ENCODE measurements around the gene FYB1.

FYB1 gene

DNA sequence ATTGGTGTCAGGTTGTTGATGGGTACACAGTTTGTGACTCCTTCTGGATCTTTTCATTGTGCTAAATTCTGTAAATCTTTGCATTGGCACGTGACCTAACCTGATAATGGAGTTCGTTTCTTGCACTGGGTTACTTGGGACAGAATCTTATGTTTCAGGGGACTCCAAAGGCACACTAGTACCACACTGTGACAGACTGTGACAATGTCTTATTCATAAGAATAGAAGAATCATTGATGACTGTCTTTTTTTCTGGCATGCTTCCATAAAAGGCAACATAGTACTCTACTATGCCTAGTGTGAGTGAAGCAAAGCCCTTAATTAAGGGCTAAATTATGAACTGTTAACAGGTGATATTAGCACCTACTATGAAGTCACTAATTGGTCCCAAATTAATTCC is 109.8 kb downstream of the FYB1 start:
- Histone ChIP-seq H3K23ac (ENCODE audit: low read length in 2 of 2) (no peak overlapping the region), H3K14ac (ENCODE audit: low read length in 2 of 2) (no peak overlapping the region), H3K79me1 (replicated peaks; ENCODE audit: low read length, poor library complexity, severe bottlenecking) (no peaks in the 10 kb centered on the region), H3K9me3 (ENCODE audit: control insufficient read depth, low read length) (no peaks in the 10 kb centered on the region), H3K4me3 (ENCODE audit: insufficient read depth in 1 of 2, low read depth in 1 of 2, low read length in 2 of 2) (no peak overlapping the region), H2AK5ac (ENCODE audit: low read length, severe bottlenecking) (no peak overlapping the region), H2AFZ (ENCODE audit: low read depth, low read length) (no peak overlapping the region), H3K36me3 (ENCODE audit: control insufficient read depth in 1 of 2, insufficient read depth in 2 of 2, low read depth in 1 of 2, low read length in 2 of 2) (no peaks in the 10 kb centered on the region), H3K27me3 (ENCODE audit: control insufficient read depth in 1 of 2, insufficient read depth in 1 of 2, low read length in 2 of 2) (no peaks in the 10 kb centered on the region), H2BK5ac (ENCODE audit: low read depth, low read length, poor library complexity, severe bottlenecking) (no peak overlapping the region), H4K91ac (ENCODE audit: low read length) (no peak overlapping the region), H3K18ac (ENCODE audit: low read depth in 1 of 2, low read length in 2 of 2) (no peak overlapping the region), H3K27ac (ENCODE audit: low read length, poor library complexity, severe bottlenecking) (no peak overlapping the region), H3K9ac (ENCODE audit: low read length) (no peak overlapping the region), H2BK120ac (ENCODE audit: low read depth, low read length) (no peak overlapping the region), H4K8ac (ENCODE audit: low read length) (no peak overlapping the region), H3K4ac (ENCODE audit: low read depth in 1 of 2, low read length in 2 of 2) (no peak overlapping the region), H3K4me1 (ENCODE audit: control insufficient read depth, insufficient read depth, low read depth, low read length) (no peaks in the 10 kb centered on the region), H2BK15ac (ENCODE audit: low read depth, poor library complexity, severe bottlenecking) (no peak overlapping the region), H2BK12ac (ENCODE audit: low read length in 2 of 2) (no peak overlapping the region), H3K4me2 (ENCODE audit: low read length, poor library complexity, severe bottlenecking) (no peak overlapping the region)
- WGBS, result 80% methylated on average over 1 of the region's 2 CpGs
- DNase-seq, result no peak

GRCh38 chr5:39108987-39109386 is 110.4 kb downstream of the FYB1 start:
- Histone ChIP-seq H3K23ac (ENCODE audit: low read length in 2 of 2) (no peak overlapping the region), H3K4me1 (ENCODE audit: control insufficient read depth, insufficient read depth, low read depth, low read length) (no peaks in the 10 kb centered on the region), H2BK12ac (ENCODE audit: low read length in 2 of 2) (no peak overlapping the region), H2BK15ac (ENCODE audit: low read depth, poor library complexity, severe bottlenecking) (no peak overlapping the region), H4K8ac (ENCODE audit: low read length) (no peak overlapping the region), H4K91ac (ENCODE audit: low read length) (no peak overlapping the region), H3K27ac (ENCODE audit: low read length, poor library complexity, severe bottlenecking) (no peak overlapping the region), H2AK5ac (ENCODE audit: low read length, severe bottlenecking) (no peak overlapping the region), H3K79me1 (replicated peaks; ENCODE audit: low read length, poor library complexity, severe bottlenecking) (no peaks in the 10 kb centered on the region), H3K4me2 (ENCODE audit: low read length, poor library complexity, severe bottlenecking) (no peak overlapping the region), H2BK120ac (ENCODE audit: low read depth, low read length) (no peak overlapping the region), H3K4me3 (ENCODE audit: insufficient read depth in 1 of 2, low read depth in 1 of 2, low read length in 2 of 2) (no peak overlapping the region), H3K14ac (ENCODE audit: low read length in 2 of 2) (no peak overlapping the region), H2BK5ac (ENCODE audit: low read depth, low read length, poor library complexity, severe bottlenecking) (no peak overlapping the region), H3K18ac (ENCODE audit: low read depth in 1 of 2, low read length in 2 of 2) (no peak overlapping the region), H2AFZ (ENCODE audit: low read depth, low read length) (no peak overlapping the region), H3K9me3 (ENCODE audit: control insufficient read depth, low read length) (no peaks in the 10 kb centered on the region), H3K9ac (ENCODE audit: low read length) (no peak overlapping the region), H3K4ac (ENCODE audit: low read depth in 1 of 2, low read length in 2 of 2) (no peak overlapping the region), H3K36me3 (ENCODE audit: control insufficient read depth in 1 of 2, insufficient read depth in 2 of 2, low read depth in 1 of 2, low read length in 2 of 2) (no peaks in the 10 kb centered on the region), H3K27me3 (ENCODE audit: control insufficient read depth in 1 of 2, insufficient read depth in 1 of 2, low read length in 2 of 2) (no peaks in the 10 kb centered on the region)
- 100% methylated on average over 1 of the region's 3 CpGs for WGBS
- no peak for DNase-seq

DNA sequence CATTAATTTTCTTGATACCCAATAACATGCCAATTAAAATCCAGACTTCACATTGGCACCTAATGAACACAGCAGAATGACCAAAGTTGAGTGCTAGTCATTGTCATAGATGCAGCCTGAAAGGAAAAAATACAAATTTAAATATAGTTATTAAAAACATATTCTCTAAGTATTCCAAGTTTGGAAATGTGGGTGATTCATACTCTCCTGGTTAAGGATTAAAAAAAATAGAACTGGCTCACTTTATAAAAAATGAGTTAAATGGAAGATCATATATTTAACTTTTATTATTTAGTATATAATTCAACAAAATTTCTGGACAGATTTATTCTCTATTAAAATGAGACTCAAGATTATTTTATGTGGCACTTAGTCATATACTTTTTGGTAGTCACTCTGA is 112.0 kb downstream of the FYB1 start:
- Histone ChIP-seq H3K14ac (ENCODE audit: low read length in 2 of 2) (no peak overlapping the region), H3K27me3 (ENCODE audit: control insufficient read depth in 1 of 2, insufficient read depth in 1 of 2, low read length in 2 of 2) (no peaks in the 10 kb centered on the region), H3K4me2 (ENCODE audit: low read length, poor library complexity, severe bottlenecking) (no peak overlapping the region), H3K36me3 (ENCODE audit: control insufficient read depth in 1 of 2, insufficient read depth in 2 of 2, low read depth in 1 of 2, low read length in 2 of 2) (no peaks in the 10 kb centered on the region), H2AK5ac (ENCODE audit: low read length, severe bottlenecking) (no peak overlapping the region), H2BK120ac (ENCODE audit: low read depth, low read length) (no peak overlapping the region), H3K9me3 (ENCODE audit: control insufficient read depth, low read length) (no peaks in the 10 kb centered on the region), H3K9ac (ENCODE audit: low read length) (peak overlapping the region; percentile 73), H2BK12ac (ENCODE audit: low read length in 2 of 2) (no peak overlapping the region), H3K4me1 (ENCODE audit: control insufficient read depth, insufficient read depth, low read depth, low read length) (peaks cover 2% of the 10 kb centered on the region), H3K18ac (ENCODE audit: low read depth in 1 of 2, low read length in 2 of 2) (no peak overlapping the region), H3K79me1 (replicated peaks; ENCODE audit: low read length, poor library complexity, severe bottlenecking) (no peaks in the 10 kb centered on the region), H4K91ac (ENCODE audit: low read length) (no peak overlapping the region), H2BK5ac (ENCODE audit: low read depth, low read length, poor library complexity, severe bottlenecking) (no peak overlapping the region), H3K23ac (ENCODE audit: low read length in 2 of 2) (no peak overlapping the region), H4K8ac (ENCODE audit: low read length) (no peak overlapping the region), H3K4me3 (ENCODE audit: insufficient read depth in 1 of 2, low read depth in 1 of 2, low read length in 2 of 2) (no peak overlapping the region), H3K4ac (ENCODE audit: low read depth in 1 of 2, low read length in 2 of 2) (no peak overlapping the region), H2BK15ac (ENCODE audit: low read depth, poor library complexity, severe bottlenecking) (no peak overlapping the region), H3K27ac (ENCODE audit: low read length, poor library complexity, severe bottlenecking) (no peak overlapping the region), H2AFZ (ENCODE audit: low read depth, low read length) (no peak overlapping the region)
- DNase-seq, result no peak

DNA sequence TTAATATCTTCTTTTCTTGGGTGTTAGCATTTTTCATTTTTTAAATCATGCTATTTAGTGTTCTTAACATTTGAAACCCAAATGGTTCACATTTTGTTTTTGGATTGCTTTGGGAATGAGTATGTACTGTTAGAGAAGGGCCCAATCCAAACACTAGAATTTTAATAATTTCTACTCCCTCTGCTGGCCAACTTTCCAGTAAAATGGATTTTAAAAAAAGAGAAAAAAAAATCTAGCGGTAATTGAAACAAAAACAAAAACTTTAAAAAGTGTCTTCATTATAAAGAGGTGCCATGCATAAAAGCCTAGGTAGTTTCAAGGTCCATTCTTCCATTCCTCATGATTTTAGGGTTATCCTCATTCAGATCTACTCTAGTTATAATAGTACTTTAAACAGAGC is 113.0 kb downstream of the FYB1 start:
- peak; percentile 21 for DNase-seq
- H3K27me3 ChIP-seq (ENCODE audit: control insufficient read depth in 1 of 2, insufficient read depth in 1 of 2, low read length in 2 of 2), result no peaks in the 10 kb centered on the region
- H3K36me3 ChIP-seq (ENCODE audit: control insufficient read depth in 1 of 2, insufficient read depth in 2 of 2, low read depth in 1 of 2, low read length in 2 of 2), result no peaks in the 10 kb centered on the region

More for the DNA sequence above, 113.0 kb downstream of the FYB1 start:
- Histone ChIP-seq H3K9ac (ENCODE audit: low read length) (peak overlapping the region; percentile 73), H3K4me3 (ENCODE audit: insufficient read depth in 1 of 2, low read depth in 1 of 2, low read length in 2 of 2) (no peak overlapping the region), H3K18ac (ENCODE audit: low read depth in 1 of 2, low read length in 2 of 2) (no peak overlapping the region), H2AK5ac (ENCODE audit: low read length, severe bottlenecking) (no peak overlapping the region), H3K9me3 (ENCODE audit: control insufficient read depth, low read length) (no peaks in the 10 kb centered on the region), H4K91ac (ENCODE audit: low read length) (no peak overlapping the region), H3K14ac (ENCODE audit: low read length in 2 of 2) (no peak overlapping the region), H2BK12ac (ENCODE audit: low read length in 2 of 2) (no peak overlapping the region), H4K8ac (ENCODE audit: low read length) (no peak overlapping the region), H3K23ac (ENCODE audit: low read length in 2 of 2) (no peak overlapping the region), H3K4me1 (ENCODE audit: control insufficient read depth, insufficient read depth, low read depth, low read length) (peaks cover 4% of the 10 kb centered on the region), H3K4ac (ENCODE audit: low read depth in 1 of 2, low read length in 2 of 2) (no peak overlapping the region), H3K79me1 (replicated peaks; ENCODE audit: low read length, poor library complexity, severe bottlenecking) (no peaks in the 10 kb centered on the region), H2AFZ (ENCODE audit: low read depth, low read length) (no peak overlapping the region), H3K4me2 (ENCODE audit: low read length, poor library complexity, severe bottlenecking) (no peak overlapping the region), H3K27ac (ENCODE audit: low read length, poor library complexity, severe bottlenecking) (no peak overlapping the region), H2BK120ac (ENCODE audit: low read depth, low read length) (no peak overlapping the region), H2BK5ac (ENCODE audit: low read depth, low read length, poor library complexity, severe bottlenecking) (no peak overlapping the region), H2BK15ac (ENCODE audit: low read depth, poor library complexity, severe bottlenecking) (no peak overlapping the region)
- WGBS, result no CpG with 5 or more reads among the region's 1 CpG
